IMR-90 (cell line): ENCODE measurements around the gene PRKCH. TPM values are rescaled to one million over a fixed set of nuclear protein-coding genes. Genes with fewer than 3 reads are reported as not detected.

Source experiments
- ATAC-seq: fragments of 200-7000 bp; cut with Tn5 transposase; 2 replicates; pipeline ENCODE4 v1.9.1; 2020; ENCODE audit warnings: low read depth, mild to moderate bottlenecking, moderate library complexity
- BruUV-seq: library from RNA; stranded (reverse); fragments of 400-500 nt; replicated peaks from 2 replicates; lab custom pipeline; 2021; lab: Mats Ljungman, UMichigan
- CTCF ChIA-PET: fragments of 300-600 bp; formaldehyde crosslinking; extraction: SDS; loops from one replicate; lab custom pipeline; 2021; ENCODE audit warnings: antibody characterized with exemption; lab: Yijun Ruan, JAX
- POLR2A ChIA-PET: fragments of 300-600 bp; sonication (Branson Sonifier 250); formaldehyde crosslinking; loops from one replicate; lab custom pipeline; 2022; ENCODE audit warnings: antibody characterized with exemption; ENCODE audit not compliant: unreplicated experiment; lab: Charles Lee
- DNase-seq: peaks from one replicate; pipeline ENCODE4 v3.0.0; 2013
- H2AFZ ChIP-seq: replicated peaks from 2 replicates; pipeline ENCODE3; 2013; ENCODE audit warnings: low read length, mild to moderate bottlenecking; ENCODE audit not compliant: poor library complexity
- H2AK5ac ChIP-seq: 2 replicates; pipeline ENCODE4 v1.6.1; 2013; ENCODE audit warnings: low read depth, low read length, inconsistent platforms
- H2AK9ac ChIP-seq: replicated peaks from 2 replicates; pipeline ENCODE3; 2013; ENCODE audit warnings: mild to moderate bottlenecking, low read depth, low read length, moderate library complexity; ENCODE audit not compliant: poor library complexity
- H2BK120ac ChIP-seq: 2 replicates; pipeline ENCODE4 v1.6.1; 2013; ENCODE audit warnings: low read depth, low read length, inconsistent platforms
- H2BK15ac ChIP-seq: 3 replicates; pipeline ENCODE4 v1.6.1; 2013; ENCODE audit warnings: low read depth, low read length, inconsistent platforms
- H2BK20ac ChIP-seq: 2 replicates; pipeline ENCODE4 v1.6.1; 2013; ENCODE audit warnings: low read depth, mild to moderate bottlenecking, inconsistent platforms, low read length, moderate library complexity
- H2BK5ac ChIP-seq: 2 replicates; pipeline ENCODE4 v1.6.1; 2013; ENCODE audit warnings: mild to moderate bottlenecking, low read depth, low read length, inconsistent platforms; ENCODE audit not compliant: poor library complexity, severe bottlenecking
- H3K14ac ChIP-seq: replicated peaks from 2 replicates; pipeline ENCODE4 v1.6.1; 2013; ENCODE audit warnings: low read depth, low read length, inconsistent platforms
- H3K18ac ChIP-seq: 2 replicates; pipeline ENCODE4 v1.6.1; 2013; ENCODE audit warnings: low read depth, low read length, control low read depth
- H3K23ac ChIP-seq: 2 replicates; pipeline ENCODE4 v1.6.1; 2013; ENCODE audit warnings: low read depth, low read length, inconsistent platforms
- H3K27ac ChIP-seq: 2 replicates; pipeline ENCODE4 v1.5.1; 2013; ENCODE audit warnings: mild to moderate bottlenecking, control low read depth, low read length; ENCODE audit not compliant: insufficient read depth
- H3K27me3 ChIP-seq: 2 replicates; pipeline ENCODE4 v1.6.1; 2013; ENCODE audit warnings: low read length; ENCODE audit not compliant: control insufficient read depth, insufficient read depth
- H3K36me3 ChIP-seq: 2 replicates; pipeline ENCODE4 v1.6.1; 2013; ENCODE audit warnings: low read length, mixed read lengths; ENCODE audit not compliant: control insufficient read depth, insufficient read depth
- H3K4ac ChIP-seq: 2 replicates; pipeline ENCODE4 v1.6.1; 2013; ENCODE audit warnings: low read depth, low read length, inconsistent platforms
- H3K4me1 ChIP-seq: 2 replicates; pipeline ENCODE4 v1.6.1; 2013; ENCODE audit warnings: low read length, mixed read lengths; ENCODE audit not compliant: control insufficient read depth, insufficient read depth
- H3K4me2 ChIP-seq: 2 replicates; pipeline ENCODE4 v1.6.1; 2013; ENCODE audit warnings: low read depth, mild to moderate bottlenecking, control low read depth, low read length, moderate library complexity
- H3K4me3 ChIP-seq: 2 replicates; pipeline ENCODE4 v1.5.1; 2013; ENCODE audit warnings: low read depth, mild to moderate bottlenecking, control low read depth, low read length, moderate library complexity; ENCODE audit not compliant: insufficient read depth
- H3K56ac ChIP-seq: 2 replicates; pipeline ENCODE4 v1.6.1; 2013; ENCODE audit warnings: low read length, inconsistent platforms; ENCODE audit not compliant: insufficient read depth; ENCODE audit errors: extremely low read depth
- H3K79me1 ChIP-seq, 2 experiments: 2 replicates each; pipeline ENCODE4 v1.6.1; 2013; ENCODE audit warnings: low read length in 2 of 2, inconsistent platforms in 1 of 2, low read depth in 1 of 2
- H3K9ac ChIP-seq: 2 replicates; pipeline ENCODE4 v1.6.1; 2013; ENCODE audit warnings: low read depth, low read length, control low read depth
- H3K9me1 ChIP-seq: 2 replicates; pipeline ENCODE4 v1.6.1; 2013; ENCODE audit warnings: low read length, inconsistent platforms; ENCODE audit not compliant: insufficient read depth
- H3K9me3 ChIP-seq: 2 replicates; pipeline ENCODE4 v1.6.1; 2013; ENCODE audit warnings: low read length; ENCODE audit not compliant: control insufficient read depth, insufficient read depth
- H4K20me1 ChIP-seq: 2 replicates; pipeline ENCODE4 v1.6.1; 2013; ENCODE audit warnings: low read length, inconsistent platforms; ENCODE audit not compliant: insufficient read depth
- H4K5ac ChIP-seq: 2 replicates; pipeline ENCODE4 v1.6.1; 2013; ENCODE audit warnings: mild to moderate bottlenecking, low read depth, low read length, control low read depth
- H4K8ac ChIP-seq, 2 experiments: 2 replicates each; pipeline ENCODE4 v1.6.1; 2013; ENCODE audit warnings: low read depth in 2 of 2, low read length in 2 of 2, control low read depth in 1 of 2, inconsistent platforms in 1 of 2
- H4K91ac ChIP-seq: 2 replicates; pipeline ENCODE4 v1.6.1; 2013; ENCODE audit warnings: low read depth, low read length, inconsistent platforms; ENCODE audit not compliant: insufficient read depth
- BHLHE40 ChIP-seq: fragments of 150-350 bp; IDR thresholded peaks from 2 replicates; pipeline ENCODE4 v1.6.1; 2016; ENCODE audit warnings: mild to moderate bottlenecking, low read depth, low read length
- CTCF ChIP-seq: conservative IDR thresholded peaks from 2 replicates; pipeline ENCODE4 v1.5.1; 2012; ENCODE audit warnings: mild to moderate bottlenecking, low read depth, low read length, improper control_type of control experiment
- ELK1 ChIP-seq: fragments of 150-350 bp; IDR thresholded peaks from 2 replicates; pipeline ENCODE4 v1.6.1; 2016; ENCODE audit warnings: low read depth, mild to moderate bottlenecking, low read length, moderate library complexity, borderline replicate concordance
- FOS ChIP-seq: fragments of 150-350 bp; IDR thresholded peaks from 2 replicates; pipeline ENCODE4 v1.6.1; 2016; ENCODE audit warnings: low read depth, low read length
- MAZ ChIP-seq: IDR thresholded peaks from 2 replicates; pipeline ENCODE4 v1.6.1; 2012; ENCODE audit warnings: low read depth, mild to moderate bottlenecking, low read length, improper control_type of control experiment, moderate library complexity, borderline replicate concordance
- POLR2A ChIP-seq: IDR thresholded peaks from 2 replicates; pipeline ENCODE4 v1.6.1; 2012; ENCODE audit warnings: mild to moderate bottlenecking, low read depth, low read length
- RFX5 ChIP-seq: IDR thresholded peaks from 2 replicates; pipeline ENCODE4 v1.8.0; 2012; ENCODE audit warnings: low read depth, mild to moderate bottlenecking, low read length, moderate library complexity
- SMC3 ChIP-seq: fragments of 150-350 bp; IDR thresholded peaks from 2 replicates; pipeline ENCODE4 v1.6.1; 2016; ENCODE audit warnings: low read depth, mild to moderate bottlenecking, antibody characterized with exemption, low read length, moderate library complexity
- WGBS, 2 experiments: methylation state at CpG; one replicate each; pipeline versions ENCODE4 v1.1.5 to v1.1.7; 2013; ENCODE audit warnings: missing lambda C conversion rate in 2 of 2; ENCODE audit not compliant: insufficient read length in 1 of 2; ENCODE audit errors: extremely low coverage in 2 of 2; 5-methylcytosine and 5-hydroxymethylcytosine counted together
- dilution Hi-C: fragments of 300-500 bp; cut with HindIII; formaldehyde crosslinking; loops from one replicate; pipeline ENCODE4 v1.14.3; 2018; ENCODE audit warnings: low sequenced_read_pairs; ENCODE audit not compliant: unreplicated experiment
- in situ Hi-C: fragments of 300-500 bp; cut with MboI; formaldehyde crosslinking; loops from 3 replicates; pipeline ENCODE4 v1.14.3; 2019; ENCODE audit warnings: low sequenced_read_pairs, inconsistent platforms, mixed read lengths
- intact Hi-C: fragments of 100-400 bp; cut with micrococcal nuclease; formaldehyde crosslinking; loops from 2 replicates; pipeline ENCODE4 v1.10.0; 2022
- polyA plus RNA-seq, 3 experiments: library from polyadenylated mRNA; depleted of rRNA; stranded (reverse); fragments of >200 nt; gene quantifications; 2 replicates each; pipeline ENCODE4 v1.2.3, GENCODE V29; 2012; ENCODE audit warnings: low replicate concordance in 1 of 3
- total RNA-seq: library from RNA; depleted of rRNA; stranded (reverse); fragments of >200 nt; gene quantifications from 2 replicates; pipeline ENCODE4 v1.2.3, GENCODE V29; 2012

The PRKCH gene
- total and polyA plus RNA-seq, 2 of the 4 experiments (the other 2 are of a cell fraction): 1.6 to 2.3 TPM

- no peak overlapping the region for H2AFZ ChIP-seq
- no peaks in the 10 kb centered on the region for H3K79me1 ChIP-seq
- no peaks in the 10 kb centered on the region for H4K20me1 ChIP-seq
- ChIA-PET POLR2A (no interaction called here), CTCF (interaction anchor here (0.6 kb wide), 1 partner anchor 838 kb away, joined by 5 read pairs; no protein-coding TSS in a partner anchor)
- no peak overlapping the region for H2AK5ac ChIP-seq
- dilution Hi-C loops: no loop called here
- H2BK15ac ChIP-seq: no peak overlapping the region
- ATAC-seq (no peak), DNase-seq (no peak)
- in situ Hi-C loops: no loop called here
- H3K4me1 ChIP-seq: no peaks in the 10 kb centered on the region
- no peak overlapping the region for H2AK9ac ChIP-seq
- H3K18ac ChIP-seq: no peak overlapping the region
- H2BK5ac ChIP-seq: no peak overlapping the region
- H3K56ac ChIP-seq: no peak overlapping the region
- no peak overlapping the region for H3K27ac ChIP-seq
- no peak overlapping the region for H2BK120ac ChIP-seq
- no peak overlapping the region for H3K4ac ChIP-seq
- BruUV-seq: no TSS peak
- H2BK20ac ChIP-seq: no peak overlapping the region
- H3K9ac ChIP-seq: no peak overlapping the region
- TF ChIP-seq CTCF: no peak
- no peak for TF ChIP-seq POLR2A
- TF ChIP-seq RFX5: no peak
- TF ChIP-seq FOS: no peak
- no peak for TF ChIP-seq SMC3
- no peak for TF ChIP-seq ELK1
- TF ChIP-seq BHLHE40: no peak
- no peak for TF ChIP-seq MAZ
- no peaks in the 10 kb centered on the region for H3K9me1 ChIP-seq
- H3K36me3 ChIP-seq: no peaks in the 10 kb centered on the region
- WGBS, 2 experiments: no CpG with 5 or more reads among the region's 3 CpGs
- no peak overlapping the region for H4K91ac ChIP-seq
- H3K4me2 ChIP-seq: no peak overlapping the region
- no peak overlapping the region for H4K5ac ChIP-seq
- no peak overlapping the region for H3K23ac ChIP-seq
- peaks cover 17% of the 10 kb centered on the region for H3K27me3 ChIP-seq
- intact Hi-C loops: no loop called here
- no peak overlapping the region for H3K14ac ChIP-seq
- H3K4me3 ChIP-seq: no peak overlapping the region
- no peaks in the 10 kb centered on the region for H3K9me3 ChIP-seq
- H4K8ac ChIP-seq: no peak overlapping the region
Measured at GRCh38 chr14:61396694-61397093, 75.3 kb downstream of the PRKCH start.
